Measurements from ENCODE around the gene PFKFB3. TPM values are rescaled to one million over a fixed set of nuclear protein-coding genes. Genes with fewer than 3 reads are reported as not detected.

The PFKFB3 gene
- total RNA-seq, 1 experiment from 2014 or later: 21.8 TPM

GRCh38 chr10:6250745-6251144, 48.0 kb downstream of the PFKFB3 start:
- no peaks in the 10 kb centered on the region for H3K36me3 ChIP-seq
- H3K27ac ChIP-seq: no peak overlapping the region
- no peaks in the 10 kb centered on the region for H3K9me3 ChIP-seq (replicated peaks)
- H3K27me3 ChIP-seq (replicated peaks): no peaks in the 10 kb centered on the region
- no peak for DNase-seq (ENCODE audit: low read depth in 1 of 2, low spot score in 2 of 2)
- H3K4me3 ChIP-seq: no peak overlapping the region
- H3K4me1 ChIP-seq (replicated peaks): no peaks in the 10 kb centered on the region

GRCh38 chr10:6254201-6254600, 51.5 kb downstream of the PFKFB3 start:
- no peak for DNase-seq (ENCODE audit: low read depth in 1 of 2, low spot score in 2 of 2)
- Histone ChIP-seq H3K4me3 (no peak overlapping the region), H3K4me1 (replicated peaks) (no peaks in the 10 kb centered on the region), H3K27me3 (replicated peaks) (no peaks in the 10 kb centered on the region), H3K36me3 (no peaks in the 10 kb centered on the region), H3K27ac (no peak overlapping the region), H3K9me3 (replicated peaks) (no peaks in the 10 kb centered on the region)

- no peak overlapping the region for H3K4me3 ChIP-seq
- H3K27ac ChIP-seq: no peak overlapping the region
- no peaks in the 10 kb centered on the region for H3K36me3 ChIP-seq
- H3K4me1 ChIP-seq (replicated peaks): no peaks in the 10 kb centered on the region
- no peaks in the 10 kb centered on the region for H3K9me3 ChIP-seq (replicated peaks)
- no peak for DNase-seq (ENCODE audit: low read depth in 1 of 2, low spot score in 2 of 2)
- H3K27me3 ChIP-seq (replicated peaks): no peaks in the 10 kb centered on the region
Measured at GRCh38 chr10:6255548-6256061, 52.9 kb downstream of the PFKFB3 start.

GRCh38 chr10:6256439-6256838, 53.7 kb downstream of the PFKFB3 start:
- H3K4me3 ChIP-seq: no peak overlapping the region

GRCh38 chr10:6259153-6259552, 56.4 kb downstream of the PFKFB3 start:
- no peak for DNase-seq (ENCODE audit: low read depth in 1 of 2, low spot score in 2 of 2)
- 0 out of 2 replicates have a peak, but pooled peaks cover 3% of the 10 kb centered on the region for H3K9me3 ChIP-seq (replicated peaks)
- no peak overlapping the region for H3K4me3 ChIP-seq
- H3K36me3 ChIP-seq: no peaks in the 10 kb centered on the region
- no peaks in the 10 kb centered on the region for H3K4me1 ChIP-seq (replicated peaks)
- no peak overlapping the region for H3K27ac ChIP-seq
- no peaks in the 10 kb centered on the region for H3K27me3 ChIP-seq (replicated peaks)

More at GRCh38 chr10:6256439-6256838, 53.7 kb downstream of the PFKFB3 start:
- Histone ChIP-seq H3K27me3 (replicated peaks) (no peaks in the 10 kb centered on the region), H3K4me1 (replicated peaks) (no peaks in the 10 kb centered on the region), H3K27ac (no peak overlapping the region), H3K36me3 (no peaks in the 10 kb centered on the region), H3K9me3 (replicated peaks) (no peaks in the 10 kb centered on the region)
- DNase-seq (ENCODE audit: low read depth in 1 of 2, low spot score in 2 of 2): no peak

- DNase-seq (ENCODE audit: low read depth in 1 of 2, low spot score in 2 of 2): no peak
- 0 out of 2 replicates have a peak, but pooled peaks cover 3% of the 10 kb centered on the region for H3K9me3 ChIP-seq (replicated peaks)
- H3K27ac ChIP-seq: no peak overlapping the region
- H3K27me3 ChIP-seq (replicated peaks): no peaks in the 10 kb centered on the region
- no peaks in the 10 kb centered on the region for H3K36me3 ChIP-seq
- H3K4me1 ChIP-seq (replicated peaks): no peaks in the 10 kb centered on the region
- H3K4me3 ChIP-seq: no peak overlapping the region
Measured at GRCh38 chr10:6260843-6261242, 58.1 kb downstream of the PFKFB3 start.

GRCh38 chr10:6267941-6268340, 65.2 kb downstream of the PFKFB3 start:
- DNase-seq (ENCODE audit: low read depth in 1 of 2, low spot score in 2 of 2): no peak
- no peaks in the 10 kb centered on the region for H3K9me3 ChIP-seq (replicated peaks)
- H3K27me3 ChIP-seq (replicated peaks): no peaks in the 10 kb centered on the region
- no peaks in the 10 kb centered on the region for H3K4me1 ChIP-seq (replicated peaks)
- H3K27ac ChIP-seq: no peak overlapping the region
- H3K36me3 ChIP-seq: no peaks in the 10 kb centered on the region
- H3K4me3 ChIP-seq: no peak overlapping the region

GRCh38 chr10:6269432-6269831, 66.7 kb downstream of the PFKFB3 start:
- H3K4me1 ChIP-seq (replicated peaks): no peaks in the 10 kb centered on the region
- H3K27ac ChIP-seq: no peak overlapping the region
- no peaks in the 10 kb centered on the region for H3K9me3 ChIP-seq (replicated peaks)
- no peak overlapping the region for H3K4me3 ChIP-seq
- no peaks in the 10 kb centered on the region for H3K36me3 ChIP-seq
- no peak for DNase-seq (ENCODE audit: low read depth in 1 of 2, low spot score in 2 of 2)
- H3K27me3 ChIP-seq (replicated peaks): no peaks in the 10 kb centered on the region

GRCh38 chr10:6269953-6270867, 67.5 kb downstream of the PFKFB3 start:
- H3K4me1 ChIP-seq (replicated peaks): peaks cover 6% of the 10 kb centered on the region
- H3K36me3 ChIP-seq: no peaks in the 10 kb centered on the region
- no peak overlapping the region for H3K27ac ChIP-seq
- no peaks in the 10 kb centered on the region for H3K9me3 ChIP-seq (replicated peaks)
- no peak overlapping the region for H3K4me3 ChIP-seq
- H3K27me3 ChIP-seq (replicated peaks): no peaks in the 10 kb centered on the region
- no peak for DNase-seq (ENCODE audit: low read depth in 1 of 2, low spot score in 2 of 2)

GRCh38 chr10:6270951-6271350, 68.2 kb downstream of the PFKFB3 start:
- no peaks in the 10 kb centered on the region for H3K27me3 ChIP-seq (replicated peaks)
- DNase-seq (ENCODE audit: low read depth in 1 of 2, low spot score in 2 of 2): no peak

GRCh38 chr10:6271663-6272062, 68.9 kb downstream of the PFKFB3 start:
- Histone ChIP-seq H3K4me3 (no peak overlapping the region), H3K4me1 (replicated peaks) (peaks cover 14% of the 10 kb centered on the region), H3K27me3 (replicated peaks) (no peaks in the 10 kb centered on the region), H3K27ac (no peak overlapping the region), H3K9me3 (replicated peaks) (no peaks in the 10 kb centered on the region), H3K36me3 (no peaks in the 10 kb centered on the region)
- no peak for DNase-seq (ENCODE audit: low read depth in 1 of 2, low spot score in 2 of 2)

More at GRCh38 chr10:6270951-6271350, 68.2 kb downstream of the PFKFB3 start:
- Histone ChIP-seq H3K36me3 (no peaks in the 10 kb centered on the region), H3K4me3 (no peak overlapping the region), H3K27ac (no peak overlapping the region), H3K4me1 (replicated peaks) (peaks cover 12% of the 10 kb centered on the region), H3K9me3 (replicated peaks) (no peaks in the 10 kb centered on the region)

GRCh38 chr10:6272126-6272525, 69.4 kb downstream of the PFKFB3 start:
- Histone ChIP-seq H3K9me3 (replicated peaks) (no peaks in the 10 kb centered on the region), H3K27ac (no peak overlapping the region), H3K4me3 (no peak overlapping the region), H3K27me3 (replicated peaks) (no peaks in the 10 kb centered on the region), H3K4me1 (replicated peaks) (peaks cover 14% of the 10 kb centered on the region), H3K36me3 (no peaks in the 10 kb centered on the region)
- DNase-seq (ENCODE audit: low read depth in 1 of 2, low spot score in 2 of 2): no peak

GRCh38 chr10:6273351-6273750, 70.6 kb downstream of the PFKFB3 start:
- Histone ChIP-seq H3K27ac (no peak overlapping the region), H3K36me3 (no peaks in the 10 kb centered on the region), H3K4me1 (replicated peaks) (peaks cover 14% of the 10 kb centered on the region), H3K9me3 (replicated peaks) (no peaks in the 10 kb centered on the region), H3K27me3 (replicated peaks) (no peaks in the 10 kb centered on the region), H3K4me3 (no peak overlapping the region)
- DNase-seq (ENCODE audit: low read depth in 1 of 2, low spot score in 2 of 2): no peak

GRCh38 chr10:6274040-6274439, 71.3 kb downstream of the PFKFB3 start:
- H3K36me3 ChIP-seq: no peaks in the 10 kb centered on the region
- no peaks in the 10 kb centered on the region for H3K27me3 ChIP-seq (replicated peaks)
- H3K4me3 ChIP-seq: no peak overlapping the region
- peaks cover 18% of the 10 kb centered on the region for H3K4me1 ChIP-seq (replicated peaks)
- peak overlapping the region; percentile 83; the same call in 1 of the 2 replicates for H3K27ac ChIP-seq
- no peak for DNase-seq (ENCODE audit: low read depth in 1 of 2, low spot score in 2 of 2)
- H3K9me3 ChIP-seq (replicated peaks): no peaks in the 10 kb centered on the region

Measured in SJSA1 (cell line).